Pancreas (tissue), 10 donors: ENCODE data around the gene PADI4. TPM values are rescaled to one million over a fixed set of nuclear protein-coding genes. Genes with fewer than 3 reads are reported as not detected.
"Not testable (repeated sequence)": the region's sequence is repeated elsewhere in the genome, so short reads cannot be mapped to it uniquely, and the experiment has no call there.

Source experiments
- ATAC-seq, 4 donors: fragments of 200-7000 bp; cut with Tn5 transposase; one replicate each; pipeline versions ENCODE4 v1.8.0 to v1.9.1; 2020; ENCODE audit warnings: mild to moderate bottlenecking in 4 of 4, moderate library complexity in 4 of 4
- DNase-seq, 6 donors: peaks; one replicate each; pipeline ENCODE4 v3.0.0-alpha.2; 2020
- FAIRE-seq: peaks from 2 replicates; lab custom pipeline; 2012; peaks lifted over from hg19 to GRCh38; lab: Jason Lieb, UNC
- H3K27ac ChIP-seq, 4 donors: fragments of 200-600 bp; sonication (generic); 1 replicate in 3 of 4; 2 replicates in 1 of 4; pipeline versions ENCODE4 v1.5.0 to v1.8.0; 2020
- H3K27me3 ChIP-seq, 4 donors: fragments of 200-600 bp; one replicate each; pipeline ENCODE4 v1.8.0; 2021
- H3K36me3 ChIP-seq, 3 donors: fragments of 200-600 bp; sonication (generic) in 1 of 3; one replicate each; pipeline versions ENCODE4 v1.5.0 to v1.8.0; 2020 to 2021
- H3K4me1 ChIP-seq, 3 donors: fragments of 200-600 bp; one replicate each; pipeline ENCODE4 v1.8.0; 2021
- H3K4me3 ChIP-seq, 4 donors: fragments of 200-600 bp; sonication (generic) in 2 of 4; one replicate each; pipeline versions ENCODE4 v1.5.0 to v1.8.0; 2020 to 2021
- H3K9me3 ChIP-seq, 4 donors: fragments of 200-600 bp; one replicate each; pipeline ENCODE4 v1.8.0; 2021
- WGBS, 2 donors: extraction: QIAGEN DNeasy Blood & Tissue Kit; methylation state at CpG; one replicate each; pipeline ENCODE4 v1.1.7; 2013; 5-methylcytosine and 5-hydroxymethylcytosine counted together
- intact Hi-C, 3 donors: fragments of 100-400 bp; cut with DNase I; formaldehyde crosslinking; loops; one replicate each; pipeline versions ENCODE4 v1.11.1 to v1.14.2; 2022
- polyA plus RNA-seq, 2 donors: library from polyadenylated mRNA; stranded (reverse); fragments of 200-250 nt; gene quantifications; one replicate each; pipeline ENCODE4 v1.2.3, GENCODE V29; 2013
- total RNA-seq, 6 donors: library from RNA; stranded (reverse); fragmentation: NEBNext Ultra II Directional in 4 of 6; extraction: Animal tissue kit (Norgen Biotek cat#: 25700) in 4 of 6; gene quantifications; one replicate each; pipeline versions ENCODE4 v1.2.1 to v1.2.4, GENCODE V29; 2021 to 2023
- TF ChIP-seq, protein P1 (sequence below), 4 donors: fragments of 200-600 bp; sonication (generic) in 3 of 4; IDR thresholded peaks; one replicate each; pipeline versions ENCODE4 v1.5.0 to v1.8.0; 2021; ENCODE audit warnings: antibody characterized with exemption in 4 of 4
- donor health status: healthy with polysubstance abuse.
- donor health status: DM: no; HTN: no; CAD: no; lungs with moderate emphysema.
- donor health status: DM: no; HTN: no; CAD: no.
- donor health status: control.
- donor health status: control.
- donor health status: Bipolar disorder and iron deficiency.
- donor health status: DM: yes; HTN: yes; CAD: no.
- donor health status: DM: no; HTN: no; CAD: no.
- donor health status: DM: no; HTN: no; CAD: no.
- donor health status: DM: yes; HTN: yes; CAD: no.

Gene PADI4
- total and polyA plus RNA-seq, 8 donors: 0.06 to 0.83 (median 0.43) TPM; not detected in 4

DNA sequence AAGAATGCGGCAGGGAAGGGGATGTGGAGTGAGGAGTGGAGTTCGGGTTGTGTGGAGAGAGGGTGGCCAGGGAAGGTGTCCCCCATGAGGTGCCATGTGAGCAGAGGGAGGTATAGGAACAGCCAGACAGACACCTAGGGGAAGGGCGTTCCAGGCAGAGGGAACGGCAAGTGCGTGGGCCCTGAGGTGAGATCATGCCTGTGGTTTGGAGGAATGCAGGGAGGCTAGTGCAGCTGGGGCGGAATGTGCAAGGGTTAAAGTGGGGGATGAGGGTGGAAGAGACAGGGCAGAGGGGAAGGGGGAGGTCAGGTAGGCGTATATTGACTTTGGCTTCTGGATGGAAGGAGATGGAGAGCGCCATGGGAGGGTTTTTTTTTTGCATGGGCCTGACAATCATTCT, 32.4 kb downstream of the PADI4 start:
- H3K27me3 ChIP-seq: no peaks in the 10 kb centered on the region
- FAIRE-seq (no peak), ATAC-seq (no peak), DNase-seq (peak in 1 of 6 donors; percentile 20)
- 66 to 72% methylated on average over 8 of the region's 8 CpGs for WGBS, 2 donors
- TF ChIP-seq, protein P1, sequence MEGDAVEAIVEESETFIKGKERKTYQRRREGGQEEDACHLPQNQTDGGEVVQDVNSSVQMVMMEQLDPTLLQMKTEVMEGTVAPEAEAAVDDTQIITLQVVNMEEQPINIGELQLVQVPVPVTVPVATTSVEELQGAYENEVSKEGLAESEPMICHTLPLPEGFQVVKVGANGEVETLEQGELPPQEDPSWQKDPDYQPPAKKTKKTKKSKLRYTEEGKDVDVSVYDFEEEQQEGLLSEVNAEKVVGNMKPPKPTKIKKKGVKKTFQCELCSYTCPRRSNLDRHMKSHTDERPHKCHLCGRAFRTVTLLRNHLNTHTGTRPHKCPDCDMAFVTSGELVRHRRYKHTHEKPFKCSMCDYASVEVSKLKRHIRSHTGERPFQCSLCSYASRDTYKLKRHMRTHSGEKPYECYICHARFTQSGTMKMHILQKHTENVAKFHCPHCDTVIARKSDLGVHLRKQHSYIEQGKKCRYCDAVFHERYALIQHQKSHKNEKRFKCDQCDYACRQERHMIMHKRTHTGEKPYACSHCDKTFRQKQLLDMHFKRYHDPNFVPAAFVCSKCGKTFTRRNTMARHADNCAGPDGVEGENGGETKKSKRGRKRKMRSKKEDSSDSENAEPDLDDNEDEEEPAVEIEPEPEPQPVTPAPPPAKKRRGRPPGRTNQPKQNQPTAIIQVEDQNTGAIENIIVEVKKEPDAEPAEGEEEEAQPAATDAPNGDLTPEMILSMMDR (IDR thresholded peaks at IDR 0.05): no peak
- H3K36me3 ChIP-seq: no peaks in the 10 kb centered on the region
- H3K9me3 ChIP-seq: no peaks in the 10 kb centered on the region
- intact Hi-C loops: no loop called here
- no peaks in the 10 kb centered on the region for H3K4me1 ChIP-seq
- H3K4me3 ChIP-seq: no peak overlapping the region
- no peak overlapping the region for H3K27ac ChIP-seq

DNA sequence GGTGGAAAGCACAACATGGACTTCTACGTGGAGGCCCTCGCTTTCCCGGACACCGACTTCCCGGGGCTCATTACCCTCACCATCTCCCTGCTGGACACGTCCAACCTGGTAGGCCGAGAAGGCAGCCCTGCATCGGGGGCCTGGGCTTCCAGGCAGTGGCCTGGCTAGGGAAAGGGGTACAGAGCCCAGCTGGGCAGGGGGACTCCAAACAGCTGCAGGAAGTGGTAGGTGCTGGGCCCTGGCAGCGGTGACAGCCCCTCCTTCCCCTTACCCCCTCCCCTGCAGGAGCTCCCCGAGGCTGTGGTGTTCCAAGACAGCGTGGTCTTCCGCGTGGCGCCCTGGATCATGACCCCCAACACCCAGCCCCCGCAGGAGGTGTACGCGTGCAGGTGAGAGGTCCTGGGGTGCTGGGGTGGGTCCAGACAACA, 34.0 kb downstream of the PADI4 start:
- DNase-seq (peak in 1 of 6 donors; percentile 45), FAIRE-seq (no peak), ATAC-seq (no peak)
- Histone ChIP-seq H3K27me3 (no peaks in the 10 kb centered on the region), H3K36me3 (no peaks in the 10 kb centered on the region), H3K4me1 (no peaks in the 10 kb centered on the region), H3K9me3 (no peaks in the 10 kb centered on the region), H3K27ac (no peak overlapping the region), H3K4me3 (no peak overlapping the region)
- TF ChIP-seq, protein P1 (IDR thresholded peaks at IDR 0.05): no peak
- WGBS, 2 donors: 70% methylated on average over 17 of the region's 17 CpGs
- intact Hi-C loops: no loop called here

GRCh38 chr1:17345506-17345905, 37.5 kb downstream of the PADI4 start:
- H3K27ac ChIP-seq, H3K36me3 ChIP-seq, H3K27me3 ChIP-seq, H3K4me1 ChIP-seq, H3K9me3 ChIP-seq, H3K4me3 ChIP-seq, ATAC-seq, FAIRE-seq, intact Hi-C loops: not testable (repeated sequence)
- peak in 1 of 6 donors; percentile 9 for DNase-seq
- WGBS, 2 donors: 87 to 88% methylated on average over 5 of the region's 5 CpGs

DNA sequence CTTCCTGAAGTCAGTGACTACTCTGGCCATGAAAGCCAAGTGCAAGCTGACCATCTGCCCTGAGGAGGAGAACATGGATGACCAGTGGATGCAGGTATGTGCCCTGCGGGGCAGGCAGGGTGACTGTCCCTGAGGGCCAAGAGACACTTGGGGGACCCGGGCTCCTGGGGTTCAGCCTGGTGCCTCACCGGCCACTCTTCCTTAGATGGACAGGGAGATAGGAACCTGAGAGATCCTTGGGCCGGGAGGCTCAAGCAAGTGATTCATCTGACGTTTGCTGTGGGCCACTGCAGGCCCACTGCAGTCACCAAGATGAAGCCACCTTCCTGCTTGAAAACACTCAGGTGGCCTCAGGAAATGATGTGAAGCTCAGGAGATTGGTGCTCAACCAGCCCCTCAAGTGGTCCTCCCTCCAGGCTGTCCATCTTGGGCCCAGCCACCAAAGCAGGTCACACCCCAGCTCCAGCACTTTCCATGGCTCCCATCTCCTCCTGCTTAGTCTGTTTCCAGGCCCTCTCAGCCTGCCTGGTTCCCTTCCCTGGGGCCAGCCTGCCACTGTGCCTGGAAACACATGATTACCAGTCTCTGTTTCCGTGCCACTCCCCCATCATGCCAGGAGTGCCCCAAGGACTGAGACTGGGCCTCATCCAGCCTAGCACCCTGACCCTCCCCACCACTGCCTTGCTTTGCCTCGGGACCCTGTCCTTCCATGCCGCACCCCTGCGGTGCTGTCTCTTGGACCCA, 38.2 kb downstream of the PADI4 start:
- no peak for ATAC-seq
- peak in 1 of 6 donors; percentile 26 for DNase-seq

DNA sequence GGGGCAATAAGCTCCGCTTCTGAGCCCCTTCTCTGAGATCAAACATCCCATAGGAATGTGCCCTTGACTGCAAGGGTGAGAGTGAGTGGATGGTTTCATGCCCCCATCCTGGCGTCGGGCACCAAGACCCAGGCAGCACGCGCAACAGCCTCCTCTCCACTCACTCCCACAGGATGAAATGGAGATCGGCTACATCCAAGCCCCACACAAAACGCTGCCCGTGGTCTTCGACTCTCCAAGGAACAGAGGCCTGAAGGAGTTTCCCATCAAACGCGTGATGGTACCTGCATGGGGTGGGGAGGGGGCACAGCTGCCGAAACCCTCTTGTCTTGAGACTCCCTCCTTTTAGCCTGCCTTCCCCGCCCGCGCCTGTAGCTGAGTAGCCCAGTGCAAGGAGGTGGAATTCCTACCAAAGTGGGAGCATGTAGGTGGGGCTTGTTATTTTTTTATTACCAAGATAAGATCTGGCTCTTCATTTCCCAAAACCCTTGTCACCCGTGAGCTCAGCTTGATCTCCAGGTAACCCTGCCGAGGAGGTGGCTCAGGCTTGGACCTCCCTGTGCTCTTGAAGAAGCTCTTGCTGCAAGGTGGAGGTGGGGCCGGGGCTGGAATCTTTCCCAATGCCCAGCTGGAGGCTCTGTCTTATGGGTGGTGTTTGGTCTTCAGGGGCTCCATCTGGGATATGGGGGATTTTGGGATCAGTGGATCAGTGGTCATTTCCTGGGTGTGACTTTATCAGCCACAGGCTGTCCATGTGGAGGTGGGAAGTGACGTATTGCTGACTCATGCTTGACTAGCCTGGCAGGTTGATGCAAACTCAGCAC, 40.0 kb downstream of the PADI4 start:
- ATAC-seq (no peak), FAIRE-seq (no peak), DNase-seq (peak in 1 of 6 donors; percentile 35)
- Histone ChIP-seq H3K9me3 (no peaks in the 10 kb centered on the region), H3K36me3 (no peaks in the 10 kb centered on the region), H3K4me1 (no peaks in the 10 kb centered on the region), H3K27me3 (no peaks in the 10 kb centered on the region), H3K27ac (no peak overlapping the region), H3K4me3 (no peak overlapping the region)
- TF ChIP-seq, protein P1 (IDR thresholded peaks at IDR 0.05): no peak
- WGBS, 2 donors: 57 to 61% methylated on average over 19 of the region's 19 CpGs
- intact Hi-C loops: no loop called here

More for the DNA sequence above, 38.2 kb downstream of the PADI4 start:
- Histone ChIP-seq H3K27me3 (no peaks in the 10 kb centered on the region), H3K27ac (no peak overlapping the region), H3K4me1 (no peaks in the 10 kb centered on the region), H3K4me3 (no peak overlapping the region), H3K9me3 (no peaks in the 10 kb centered on the region), H3K36me3 (no peaks in the 10 kb centered on the region)
- WGBS, 2 donors: 77 to 81% methylated on average over 9 of the region's 9 CpGs
- no peak for FAIRE-seq
- TF ChIP-seq, protein P1 (IDR thresholded peaks at IDR 0.05): no peak
- intact Hi-C loops: no loop called here
